Activated effector memory CD4-positive, alpha-beta T cell treated with anti-CD3 and anti-CD28 coated beads, Interleukin-2, amount 50 U/mL, for 16 hours (primary cell): ENCODE measurements around the gene RUNDC3A.
"Not testable (repeated sequence)": the region's sequence is repeated elsewhere in the genome, so short reads cannot be mapped to it uniquely, and the experiment has no call there.

Experiments
- DNase-seq: peaks from one replicate; pipeline ENCODE4 v3.0.0-alpha.2; 2020

The RUNDC3A gene

GRCh38 chr17:44321246-44322120 lies 13.1 kb downstream of the RUNDC3A start:
- no peak for DNase-seq

- no peak for DNase-seq
These were observed 14.0 kb downstream of the RUNDC3A start for GRCh38 chr17:44322236-44322895.

- DNase-seq, result no peak
These were observed 15.1 kb downstream of the RUNDC3A start for GRCh38 chr17:44323359-44324091.

- DNase-seq, result peak; percentile 69
These were observed 15.7 kb downstream of the RUNDC3A start for GRCh38 chr17:44324092-44324570.

- peak; percentile 99 for DNase-seq
These were observed 16.3 kb downstream of the RUNDC3A start, which contains the start of gene SLC25A39 for GRCh38 chr17:44324571-44325275. Gene SLC25A39 (minus strand): TSS chr17:44324823. CDS start chr17:44323562, 1,261 bp downstream.

GRCh38 chr17:44326861-44327444 lies 18.6 kb downstream of the RUNDC3A start:
- peak; percentile 98 for DNase-seq

GRCh38 chr17:44327715-44328449 lies 19.5 kb downstream of the RUNDC3A start:
- no peak for DNase-seq

GRCh38 chr17:44329516-44329915 lies 21.1 kb downstream of the RUNDC3A start:
- DNase-seq, result not testable (repeated sequence)

- DNase-seq, result not testable (repeated sequence)
These were observed 21.9 kb downstream of the RUNDC3A start for GRCh38 chr17:44330263-44330662.

GRCh38 chr17:44331249-44331760 lies 22.9 kb downstream of the RUNDC3A start:
- DNase-seq, result peak; percentile 84

- no peak for DNase-seq
These were observed 25.0 kb downstream of the RUNDC3A start for GRCh38 chr17:44333371-44333770.

GRCh38 chr17:44334315-44334714 lies 25.9 kb downstream of the RUNDC3A start:
- no peak for DNase-seq

GRCh38 chr17:44334727-44335126 lies 26.3 kb downstream of the RUNDC3A start:
- DNase-seq, result no peak

GRCh38 chr17:44335564-44335963 lies 27.2 kb downstream of the RUNDC3A start:
- no peak for DNase-seq

- no peak for DNase-seq
These were observed 27.6 kb downstream of the RUNDC3A start for GRCh38 chr17:44335968-44336367.

- no peak for DNase-seq
These were observed 30.3 kb downstream of the RUNDC3A start for GRCh38 chr17:44338702-44339101.

GRCh38 chr17:44340553-44340952 lies 32.2 kb downstream of the RUNDC3A start:
- not testable (repeated sequence) for DNase-seq

GRCh38 chr17:44343510-44344209 lies 35.3 kb downstream of the RUNDC3A start:
- no peak for DNase-seq

- DNase-seq, result peak; percentile 94
These were observed 36.6 kb downstream of the RUNDC3A start, which contains the start of gene GRN for GRCh38 chr17:44344939-44345453. Gene GRN (plus strand): TSS chr17:44345302. CDS start chr17:44349165, 3,863 bp downstream.

- DNase-seq, result peak; percentile 81
These were observed 37.1 kb downstream of the RUNDC3A start for GRCh38 chr17:44345454-44346026.
